Right ventricle myocardium inferior (tissue), 1 donor: ENCODE results near the gene MARVELD3. TPM values are rescaled to one million over a fixed set of nuclear protein-coding genes. Genes with fewer than 3 reads are reported as not detected.
A peak's percentile ranks its signal among the peaks of the same experiment; 100 is the strongest.
"Not testable (repeated sequence)": the region's sequence is repeated elsewhere in the genome, so short reads cannot be mapped to it uniquely, and the experiment has no call there.

ENCODE experiments used
- ATAC-seq: fragments of 200-7000 bp; cut with Tn5 transposase; one replicate; pipeline ENCODE4 v1.9.1; 2020; ENCODE audit warnings: mild to moderate bottlenecking, moderate library complexity
- DNase-seq: peaks from one replicate; pipeline ENCODE4 v3.0.0; 2021; ENCODE audit errors: missing footprints
- intact Hi-C: fragments of 100-400 bp; cut with DNase I; formaldehyde crosslinking; loops from one replicate; pipeline ENCODE4 v1.11.0; 2022
- long read RNA-seq: library from polyadenylated mRNA; unstranded; transcript quantifications from one replicate; pipeline ENCODE4 v2.0.0, GENCODE V29; 2021
- total RNA-seq: library from RNA; stranded (reverse); fragmentation: NEBNext Ultra II Directional; extraction: Animal tissue kit (Norgen Biotek cat#: 25700); gene quantifications from one replicate; pipeline ENCODE4 v1.2.1, GENCODE V29; 2021
- donor health status: DM: no; HTN: yes; CAD: no; lungs with severe emphysema.

MARVELD3 gene
- not detected for total RNA-seq
- long read RNA-seq = 0 reads

- ATAC-seq (no peak), DNase-seq (no peak)
- intact Hi-C loops = no loop called here
Measured at GRCh38 chr16:71626018-71626857, at the start of gene MARVELD3. Gene MARVELD3 (plus strand): TSS chr16:71626184. CDS start chr16:71626230, 46 bp downstream.

DNA sequence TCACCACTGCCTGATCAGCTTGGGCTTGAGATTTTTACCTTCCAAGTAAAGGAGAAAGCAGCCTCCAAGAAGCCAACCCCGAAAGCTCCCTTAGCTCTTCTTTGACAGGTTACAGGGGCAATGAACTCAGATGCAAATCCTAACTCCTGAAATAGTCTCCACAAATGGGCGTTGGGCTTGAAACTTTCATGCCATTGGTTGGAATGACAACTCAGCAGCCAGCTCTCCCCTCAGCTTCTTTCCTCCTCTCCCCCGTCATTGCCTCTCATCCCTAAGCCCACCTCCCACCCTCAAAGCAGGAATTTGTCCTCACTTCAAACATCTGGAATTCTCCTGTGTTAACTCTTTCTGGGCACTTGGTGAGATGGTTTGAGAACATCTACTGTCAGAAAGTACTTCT is 49.0 kb upstream of the MARVELD3 start, which contains the start of gene TAT:
TAT (minus strand) TSS at position 122 of the 400 bp plus-strand sequence. CDS start 677 bp downstream, outside the sequence.
- intact Hi-C loops = no loop called here
- no peak for ATAC-seq

DNA sequence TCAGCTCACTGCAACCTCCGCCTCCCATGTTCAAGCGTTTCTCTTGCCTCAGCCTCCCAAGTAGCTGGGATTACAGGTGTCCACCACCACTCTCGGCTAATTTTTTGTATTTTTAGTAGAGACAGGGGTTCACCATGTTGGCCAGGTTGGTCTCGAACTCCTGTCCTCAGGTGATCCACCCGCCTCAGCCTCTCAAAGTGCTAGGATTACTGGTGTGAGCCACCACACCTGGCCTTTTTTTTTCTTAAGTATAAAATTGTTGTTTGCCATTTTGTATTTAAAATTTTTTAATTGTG is 43.5 kb upstream of the MARVELD3 start:
- intact Hi-C loops, DNase-seq, ATAC-seq: not testable (repeated sequence)

More for the DNA sequence above, 49.0 kb upstream of the MARVELD3 start, which contains the start of gene TAT:
- no peak for DNase-seq

DNA sequence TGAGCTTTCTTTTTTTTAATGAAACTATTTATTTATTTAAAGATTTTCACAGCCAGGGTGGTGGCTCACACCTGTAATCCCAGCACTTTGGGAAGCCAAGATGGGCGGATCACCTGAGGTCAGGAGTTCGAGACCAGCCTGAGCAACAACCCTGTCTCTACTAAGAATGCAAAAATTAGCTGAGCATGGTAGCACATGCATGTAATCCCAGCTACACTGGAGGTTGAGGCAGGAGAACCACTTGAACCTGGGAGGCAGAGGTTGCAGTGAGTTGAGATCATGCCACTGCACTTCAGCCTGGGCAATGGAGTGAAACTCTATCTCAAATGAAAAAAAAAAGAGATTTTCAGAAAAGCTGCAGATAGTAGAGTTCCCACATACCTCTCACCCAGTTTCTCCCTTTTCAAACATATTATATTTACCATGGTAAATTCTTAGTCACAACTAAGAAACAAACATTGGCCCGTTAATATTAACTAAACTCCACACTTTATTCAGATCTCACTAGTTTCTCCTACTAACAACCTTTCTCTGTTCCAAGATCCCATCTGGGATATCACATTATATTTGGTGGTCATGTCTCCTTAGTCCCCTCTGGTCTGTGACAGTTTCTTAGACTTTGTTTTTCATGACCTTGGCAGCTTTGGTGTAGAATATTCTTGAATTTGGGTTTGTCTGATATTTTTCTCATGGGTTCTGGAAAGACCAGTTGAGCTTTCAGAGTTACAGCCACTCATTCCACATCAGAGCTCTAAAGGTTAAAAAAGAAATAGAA is 41.3 kb upstream of the MARVELD3 start:
- DNase-seq = no peak
- intact Hi-C loops = no loop called here
- ATAC-seq = no peak

DNA sequence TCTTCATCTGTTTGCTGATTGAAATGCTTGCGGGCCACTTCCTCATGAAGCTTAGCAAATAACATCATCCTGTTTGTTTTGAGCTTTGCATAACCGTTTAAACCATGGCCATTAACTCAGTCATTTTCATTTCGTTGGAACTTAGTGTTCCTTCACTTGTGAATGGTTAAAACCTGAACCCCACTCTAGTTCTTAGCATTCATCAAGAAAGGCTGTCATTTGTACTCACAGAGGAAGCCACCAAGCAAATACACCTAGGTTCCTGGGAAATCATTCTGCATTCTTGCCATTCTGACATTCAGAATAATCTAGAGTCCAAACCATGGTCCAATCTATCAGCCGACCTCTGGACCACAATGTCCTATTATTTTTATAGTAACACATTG is 40.7 kb upstream of the MARVELD3 start:
- no peak for ATAC-seq
- no peak for DNase-seq
- intact Hi-C loops = no loop called here

DNA sequence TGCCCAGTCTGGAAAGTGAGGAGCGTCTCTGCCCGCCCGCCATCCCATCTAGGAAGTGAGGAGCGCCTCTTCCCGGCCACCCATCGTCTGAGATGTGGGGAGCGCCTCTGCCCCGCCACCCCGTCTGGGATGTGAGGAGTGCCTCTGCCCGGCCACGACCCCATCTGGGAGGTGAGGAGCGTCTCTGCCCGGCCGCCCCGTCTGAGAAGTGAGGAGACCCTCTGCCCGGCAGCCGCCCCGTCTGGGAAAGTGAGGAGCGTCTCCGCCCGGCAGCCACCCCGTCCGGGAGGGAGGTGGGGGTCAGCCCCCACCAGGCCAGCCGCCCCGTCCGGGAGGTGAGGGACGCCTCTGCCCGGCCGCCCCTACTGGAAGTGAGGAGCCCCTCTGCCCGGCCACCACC is 36.6 kb upstream of the MARVELD3 start:
- intact Hi-C loops, DNase-seq, ATAC-seq: not testable (repeated sequence)

GRCh38 chr16:71590071-71590470 is 35.9 kb upstream of the MARVELD3 start:
- intact Hi-C loops, DNase-seq, ATAC-seq: not testable (repeated sequence)

GRCh38 chr16:71590584-71590983 is 35.4 kb upstream of the MARVELD3 start:
- intact Hi-C loops = no loop called here
- DNase-seq = no peak
- ATAC-seq = no peak

DNA sequence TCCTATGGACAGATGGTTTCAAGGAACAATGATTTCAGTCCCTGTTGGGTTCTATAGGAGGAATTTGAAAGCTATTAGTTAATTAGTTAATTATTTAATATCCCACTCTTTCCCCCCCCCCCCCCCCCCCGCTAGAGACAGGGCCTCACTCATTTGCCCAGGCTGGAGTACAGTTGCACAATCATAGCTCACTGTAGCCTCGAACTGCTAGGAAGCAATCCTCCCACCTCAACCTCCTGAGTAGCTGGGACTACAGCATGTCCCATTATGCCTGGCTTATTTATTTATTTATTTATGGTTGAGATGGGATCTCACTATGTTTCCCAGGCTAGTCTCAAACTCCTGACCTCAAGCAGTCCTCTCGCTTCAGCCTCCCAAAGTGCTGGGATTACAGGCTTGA is 34.1 kb upstream of the MARVELD3 start:
- no peak for ATAC-seq
- intact Hi-C loops = no loop called here
- no peak for DNase-seq

DNA sequence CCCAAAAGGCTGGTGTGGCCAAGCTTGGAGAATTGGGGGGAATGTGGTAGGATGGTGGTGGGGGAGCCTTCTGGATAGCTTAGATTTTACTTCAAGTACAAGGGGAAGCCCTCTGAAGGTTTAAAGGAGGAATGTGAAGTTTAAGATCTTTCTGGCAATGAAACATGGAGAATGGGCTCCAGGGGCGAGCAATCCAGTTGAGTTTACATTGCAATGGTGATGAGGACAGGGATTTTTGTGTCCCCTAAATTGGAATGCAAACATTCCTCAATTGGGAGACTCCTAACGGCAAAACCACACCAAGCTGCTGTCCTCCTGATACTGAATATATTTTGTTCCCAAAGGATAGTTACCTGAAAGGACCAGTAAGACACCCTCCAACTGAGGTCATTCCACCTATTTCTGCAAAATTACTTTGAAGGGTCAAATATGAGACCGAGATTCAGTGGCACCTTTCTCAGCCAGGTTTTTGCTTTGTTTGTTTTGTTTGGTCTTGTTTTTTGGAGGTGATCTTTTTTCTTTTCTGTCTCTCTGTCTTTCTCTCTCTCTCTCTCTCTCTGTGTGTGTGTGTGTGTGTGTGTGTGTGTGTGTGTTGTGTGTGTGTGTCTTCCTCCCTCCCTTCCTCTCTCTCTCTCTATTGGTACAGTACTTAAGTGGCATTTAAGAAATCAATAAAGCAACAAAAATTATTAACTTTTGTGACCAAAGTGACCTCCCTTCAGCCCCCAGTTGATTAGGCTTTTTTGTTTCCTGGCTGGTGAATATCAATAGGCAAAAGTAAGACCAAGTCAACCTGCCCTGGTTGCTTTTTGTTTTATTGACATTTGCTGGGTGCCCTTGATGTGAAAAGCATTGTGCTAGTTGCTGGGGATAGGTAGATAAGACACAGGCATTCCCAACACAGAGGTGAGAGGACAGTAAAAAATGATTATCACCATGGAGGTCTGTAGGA is 32.7 kb upstream of the MARVELD3 start:
- ATAC-seq (no peak), DNase-seq (no peak)
- intact Hi-C loops = no loop called here

DNA sequence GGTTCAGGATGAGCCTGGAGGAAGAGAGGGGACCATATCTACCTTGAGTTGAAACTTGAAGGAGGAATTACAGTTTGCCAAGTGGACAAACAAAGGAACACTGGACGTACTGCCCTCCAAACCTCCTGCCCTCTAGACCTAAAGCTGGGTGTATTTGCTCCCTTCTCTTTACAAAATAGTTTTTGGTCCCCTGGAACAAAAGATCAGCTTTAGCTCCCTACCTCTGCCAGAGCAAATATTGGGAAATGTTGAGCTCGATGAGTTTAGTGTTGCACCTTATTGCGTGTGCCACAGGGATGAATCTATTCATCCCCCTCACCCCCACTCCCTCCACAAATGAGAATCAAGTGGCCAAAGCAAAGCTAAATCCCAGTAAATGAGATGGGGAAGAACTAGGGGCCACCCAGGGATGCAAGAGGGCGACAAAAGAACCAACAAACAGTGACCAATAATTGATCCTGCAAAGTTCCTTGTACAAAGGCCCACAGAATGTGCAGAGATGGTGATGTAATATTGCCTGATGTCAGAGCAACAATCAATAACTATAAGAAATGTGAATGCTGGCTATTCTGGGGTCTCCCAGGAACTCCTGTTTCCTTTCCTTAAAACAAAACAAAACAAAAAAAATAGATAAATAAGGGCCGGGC is 31.9 kb upstream of the MARVELD3 start:
- DNase-seq = no peak
- intact Hi-C loops = no loop called here
- no peak for ATAC-seq

DNA sequence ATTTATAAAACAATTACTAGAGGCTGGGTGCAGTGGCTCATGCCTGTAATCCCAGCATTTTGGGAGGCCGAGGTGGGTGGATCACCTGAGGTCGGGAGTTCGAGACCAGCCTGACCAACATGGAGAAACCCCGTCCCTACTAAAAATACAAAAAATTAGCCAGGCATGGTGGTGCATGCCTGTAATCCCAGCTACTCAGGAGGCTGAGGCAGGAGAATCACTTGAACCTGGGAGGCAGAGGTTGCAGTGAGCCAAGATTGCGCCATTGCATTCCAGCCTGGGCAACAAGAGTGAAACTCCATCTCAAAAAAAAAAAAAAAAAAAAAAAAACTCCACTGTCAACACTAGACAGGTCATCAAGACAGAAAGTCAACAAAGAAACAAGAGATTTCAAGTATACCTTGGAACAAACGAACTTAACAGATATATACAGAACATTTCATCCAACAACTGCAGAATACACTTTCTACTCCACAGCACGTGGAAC is 30.6 kb upstream of the MARVELD3 start:
- intact Hi-C loops, DNase-seq: not testable (repeated sequence)

DNA sequence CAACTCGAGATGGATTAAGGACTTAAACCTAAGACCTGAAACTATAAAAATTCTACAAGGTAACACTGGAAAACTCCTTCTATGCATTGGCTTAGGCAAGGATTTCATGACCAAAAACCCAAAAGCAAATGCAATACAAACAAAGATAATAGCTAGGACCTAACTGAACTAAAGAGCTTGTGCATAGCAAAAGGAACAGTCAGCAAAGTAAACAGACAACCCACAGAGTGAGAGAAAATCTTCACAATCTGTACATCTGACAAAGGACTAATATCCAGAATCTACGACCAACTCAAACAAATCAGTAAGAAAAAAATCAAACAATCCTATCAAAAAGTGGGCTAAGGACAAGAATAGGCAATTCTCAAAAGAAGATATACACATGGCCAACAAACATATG is 27.6 kb upstream of the MARVELD3 start:
- intact Hi-C loops, ATAC-seq, DNase-seq: not testable (repeated sequence)

More for the DNA sequence above, 30.6 kb upstream of the MARVELD3 start:
- ATAC-seq = not testable (repeated sequence)

- DNase-seq (no peak), ATAC-seq (no peak)
- intact Hi-C loops = no loop called here
Measured at GRCh38 chr16:71600822-71601221, 25.2 kb upstream of the MARVELD3 start.

- DNase-seq = no peak
- intact Hi-C loops = no loop called here
- ATAC-seq = no peak
Measured at GRCh38 chr16:71609066-71609465, 16.9 kb upstream of the MARVELD3 start.

GRCh38 chr16:71610447-71610846 is 15.5 kb upstream of the MARVELD3 start:
- DNase-seq (no peak), ATAC-seq (no peak)
- intact Hi-C loops = loop anchor here (10.0 kb wide), 1 partner anchor 196 kb away; no protein-coding TSS in a partner anchor

GRCh38 chr16:71610936-71611871 is 14.8 kb upstream of the MARVELD3 start:
- intact Hi-C loops = loop anchor here (10.0 kb wide), 1 partner anchor 196 kb away; no protein-coding TSS in a partner anchor
- peak; percentile 64 for ATAC-seq

More at GRCh38 chr16:71610936-71611871, 14.8 kb upstream of the MARVELD3 start:
- DNase-seq = no peak
